Ovary (tissue), 9 donors: ENCODE measurements around the gene ARID5B. TPM values are rescaled to one million over a fixed set of nuclear protein-coding genes. Genes with fewer than 3 reads are reported as not detected.

Experiments used
- DNase-seq, 5 donors: peaks; one replicate each; pipeline ENCODE4 v3.0.0-alpha.2; 2019 to 2020
- H3K27ac ChIP-seq, 2 donors: fragments of 200-600 bp; one replicate each; pipeline versions ENCODE4 v1.5.1 to v1.8.0; 2019 to 2022
- H3K27me3 ChIP-seq: fragments of 200-600 bp; one replicate; pipeline ENCODE4 v1.8.0; 2022
- H3K36me3 ChIP-seq: fragments of 200-600 bp; sonication (generic); one replicate; pipeline ENCODE4 v1.5.1; 2019
- H3K4me1 ChIP-seq: one replicate; pipeline ENCODE4 v1.8.1; 2013; ENCODE audit warnings: mild to moderate bottlenecking, moderate library complexity; ENCODE audit not compliant: insufficient read depth
- H3K4me3 ChIP-seq: fragments of 200-600 bp; sonication (generic); one replicate; pipeline ENCODE4 v1.5.1; 2017
- H3K9me3 ChIP-seq, 2 donors: fragments of 200-600 bp in 1 of 2; sonication (generic) in 1 of 2; one replicate each; pipeline versions ENCODE4 v1.5.1 to v1.8.1; 2013 to 2019; ENCODE audit warnings: mild to moderate bottlenecking in 1 of 2, moderate library complexity in 1 of 2
- EP300 ChIP-seq: sonication (generic); formaldehyde crosslinking; IDR thresholded peaks from one replicate; pipeline ENCODE4 v1.6.1; 2017; ENCODE audit warnings: antibody characterized with exemption
- POLR2A ChIP-seq: fragments of 450-650 bp; IDR thresholded peaks from one replicate; pipeline ENCODE4 v1.6.1; 2017; ENCODE audit warnings: antibody characterized with exemption, mild to moderate bottlenecking, moderate library complexity
- WGBS, 3 donors: extraction: QIAGEN DNeasy Blood & Tissue Kit in 1 of 3; methylation state at CpG; one replicate each; pipeline versions ENCODE4 v1.1.5 to v1.1.7; 2013 to 2017; 5-methylcytosine and 5-hydroxymethylcytosine counted together
- intact Hi-C, 4 donors: fragments of 100-400 bp; cut with DNase I; formaldehyde crosslinking; loops; one replicate each; pipeline versions ENCODE4 v1.11.0 to v1.15.1; 2022 to 2023
- polyA plus RNA-seq, 2 donors: library from polyadenylated mRNA; stranded (reverse); fragments of 200-250 nt in 1 of 2; fragments of 350-450 nt in 1 of 2; fragmentation: Illumina TruSeq in 1 of 2; extraction: RNeasy Lipid Tissue Mini Kit (QIAGEN cat#74804) in 1 of 2; gene quantifications; one replicate each; pipeline ENCODE4 v1.2.3, GENCODE V29; 2013 to 2014
- total RNA-seq, 7 donors: library from RNA; depleted of rRNA in 2 of 7; stranded (reverse); fragments of >200 nt in 2 of 7; fragmentation: NEBNext Ultra II Directional in 3 of 7; extraction: Animal tissue kit (Norgen Biotek cat#: 25700) in 3 of 7; gene quantifications; one replicate each; pipeline versions ENCODE4 v1.1.0 to v1.2.4, GENCODE V29; 2016 to 2023
- TF ChIP-seq, protein P1 (sequence below), 3 donors: fragments of 450-650 bp in 2 of 3; fragments of 200-600 bp in 1 of 3; IDR thresholded peaks; one replicate each; pipeline versions ENCODE4 v1.5.1 to v1.8.0; 2016 to 2022; ENCODE audit warnings: antibody characterized with exemption in 3 of 3, mild to moderate bottlenecking in 1 of 3
- donor health status: DM: no; HTN: no; CAD: no; lungs with moderate emphysema.
- donor health status: DM: no; HTN: no; CAD: no.
- donor health status: Bipolar disorder and iron deficiency.
- donor health status: DM: yes; HTN: yes; CAD: no.
- donor health status: DM: no; HTN: no; CAD: no.
- donor health status: DM: yes; HTN: yes; CAD: no.

Gene ARID5B
- total and polyA plus RNA-seq, 9 donors = 18.3 to 61.8 (median 28.3) TPM

DNA sequence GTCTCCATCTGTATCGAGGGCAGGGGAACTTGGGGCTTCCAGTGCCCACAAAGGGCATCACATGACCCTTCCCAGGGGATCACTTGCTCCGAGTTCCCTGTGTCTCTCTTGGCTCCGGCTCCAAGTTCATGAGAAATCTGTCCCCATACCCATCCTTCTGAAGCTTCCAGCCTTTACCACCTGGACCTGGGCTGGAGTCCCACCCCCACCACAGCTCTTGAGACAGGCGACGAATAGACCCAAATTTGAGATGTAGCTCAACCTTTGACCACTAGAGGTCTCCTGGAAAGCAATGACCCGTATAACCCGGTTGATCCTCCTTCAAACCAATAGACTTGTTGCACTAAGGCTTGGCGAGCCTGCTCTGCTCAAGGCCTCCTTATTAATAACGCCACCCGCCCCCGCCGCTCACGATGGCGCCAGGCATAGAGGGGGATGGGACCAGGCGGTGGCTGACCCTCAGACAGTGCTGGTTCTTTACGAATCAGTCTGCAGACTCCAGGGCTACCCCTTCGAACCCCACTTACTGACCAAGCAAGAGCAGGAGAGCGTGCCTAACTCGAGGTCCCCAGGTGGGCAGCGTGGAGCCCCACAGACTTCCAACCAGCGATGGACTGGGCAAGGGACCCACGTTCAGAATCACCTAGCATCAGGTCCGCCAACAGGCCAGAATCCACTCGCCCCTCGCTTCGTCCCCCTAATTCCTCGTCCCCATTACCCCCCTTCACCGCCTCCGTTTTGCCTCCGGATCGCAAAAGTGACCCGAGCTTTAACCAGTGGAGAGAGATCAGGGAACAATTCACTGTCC, 4.4 kb upstream of the ARID5B start:
- TF ChIP-seq, protein P1, sequence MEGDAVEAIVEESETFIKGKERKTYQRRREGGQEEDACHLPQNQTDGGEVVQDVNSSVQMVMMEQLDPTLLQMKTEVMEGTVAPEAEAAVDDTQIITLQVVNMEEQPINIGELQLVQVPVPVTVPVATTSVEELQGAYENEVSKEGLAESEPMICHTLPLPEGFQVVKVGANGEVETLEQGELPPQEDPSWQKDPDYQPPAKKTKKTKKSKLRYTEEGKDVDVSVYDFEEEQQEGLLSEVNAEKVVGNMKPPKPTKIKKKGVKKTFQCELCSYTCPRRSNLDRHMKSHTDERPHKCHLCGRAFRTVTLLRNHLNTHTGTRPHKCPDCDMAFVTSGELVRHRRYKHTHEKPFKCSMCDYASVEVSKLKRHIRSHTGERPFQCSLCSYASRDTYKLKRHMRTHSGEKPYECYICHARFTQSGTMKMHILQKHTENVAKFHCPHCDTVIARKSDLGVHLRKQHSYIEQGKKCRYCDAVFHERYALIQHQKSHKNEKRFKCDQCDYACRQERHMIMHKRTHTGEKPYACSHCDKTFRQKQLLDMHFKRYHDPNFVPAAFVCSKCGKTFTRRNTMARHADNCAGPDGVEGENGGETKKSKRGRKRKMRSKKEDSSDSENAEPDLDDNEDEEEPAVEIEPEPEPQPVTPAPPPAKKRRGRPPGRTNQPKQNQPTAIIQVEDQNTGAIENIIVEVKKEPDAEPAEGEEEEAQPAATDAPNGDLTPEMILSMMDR (IDR thresholded peaks at IDR 0.05) = peak in 2 of 3 donors; percentile 40 to 46
- TF ChIP-seq EP300 = no peak

DNA sequence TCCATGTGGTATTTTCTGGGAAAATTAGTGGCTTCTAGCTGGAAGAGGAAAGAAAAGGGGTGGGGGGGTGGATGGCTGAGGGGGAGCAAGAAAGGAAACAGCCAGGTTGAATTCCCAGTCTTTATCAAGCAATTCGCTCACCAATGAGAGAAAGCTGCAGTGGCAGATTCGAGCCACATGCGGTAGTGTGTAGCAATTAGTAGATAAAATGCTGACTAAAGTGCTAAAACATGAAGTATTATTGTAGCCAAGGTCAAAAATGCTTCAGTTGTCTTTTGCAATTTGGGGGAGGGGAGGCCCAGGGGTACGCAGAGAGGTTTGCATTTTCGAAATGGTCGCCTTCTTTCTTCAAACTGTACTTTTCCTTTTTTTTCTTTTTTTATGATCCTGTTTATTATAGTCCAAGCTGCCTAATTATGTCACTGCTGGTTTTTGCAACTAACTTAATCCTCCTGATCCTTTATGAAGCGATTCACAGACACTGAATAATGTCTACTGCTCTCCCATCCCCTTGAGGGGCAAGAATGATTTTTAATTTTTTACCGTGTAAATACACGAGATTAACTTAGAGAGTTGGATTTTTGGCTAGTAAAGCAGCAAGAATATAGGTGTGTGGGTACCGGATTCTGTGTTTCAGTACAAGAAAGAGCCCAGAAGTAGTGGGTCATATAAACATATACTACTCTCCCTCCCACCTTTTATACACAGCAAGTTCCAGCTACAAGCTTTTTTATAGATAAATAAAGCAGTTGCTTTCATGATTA, 3.6 kb upstream of the ARID5B start:
- TF ChIP-seq, protein P1 (IDR thresholded peaks at IDR 0.05) = peak; percentile 34 to 58 (median 51)
- no peak for TF ChIP-seq POLR2A
- 14 to 19% (median 16%) methylated on average over 10 of the region's 10 CpGs for WGBS, 3 donors
- Histone ChIP-seq H3K9me3 (no peaks in the 10 kb centered on the region), H3K36me3 (no peaks in the 10 kb centered on the region), H3K27ac (peak overlapping the region in 1 of 2 donors; percentile 26), H3K4me1 (peaks cover 9% of the 10 kb centered on the region), H3K4me3 (peak overlapping the region; percentile 30), H3K27me3 (no peaks in the 10 kb centered on the region)
- DNase-seq = peak; percentile 34 to 65 (median 52)
- intact Hi-C loops = no loop called here

More for the DNA sequence above, 4.4 kb upstream of the ARID5B start:
- Histone ChIP-seq H3K4me1 (peaks cover 9% of the 10 kb centered on the region), H3K27ac (peak overlapping the region in 1 of 2 donors; percentile 26), H3K36me3 (no peaks in the 10 kb centered on the region), H3K4me3 (peak overlapping the region; percentile 30), H3K9me3 (no peaks in the 10 kb centered on the region), H3K27me3 (no peaks in the 10 kb centered on the region)
- WGBS, 3 donors = 24 to 34% (median 27%) methylated on average over 32 of the region's 32 CpGs
- intact Hi-C loops = no loop called here
- DNase-seq = peak; percentile 20 to 68 (median 49)

DNA sequence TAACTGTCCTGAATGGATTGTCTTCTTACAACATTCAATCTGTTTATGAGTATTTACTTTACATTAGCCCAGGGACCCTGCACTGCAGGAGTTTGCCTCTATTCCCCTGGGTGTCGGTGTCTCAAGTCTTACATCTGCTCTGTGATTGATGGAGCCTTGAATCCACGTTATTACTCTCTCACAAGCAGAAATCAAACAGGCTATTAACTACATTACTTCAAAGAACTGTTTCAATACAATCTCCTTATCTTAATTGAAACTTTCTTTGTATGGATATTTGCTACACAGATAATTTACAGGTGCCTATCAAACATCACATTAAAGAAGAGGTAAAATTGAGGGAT, 3.1 kb upstream of the ARID5B start:
- DNase-seq = no peak
- Histone ChIP-seq H3K9me3 (no peaks in the 10 kb centered on the region), H3K27me3 (no peaks in the 10 kb centered on the region), H3K36me3 (no peaks in the 10 kb centered on the region), H3K27ac (no peak overlapping the region), H3K4me3 (no peak overlapping the region), H3K4me1 (peaks cover 9% of the 10 kb centered on the region)
- TF ChIP-seq EP300 (no peak), POLR2A (no peak)
- TF ChIP-seq, protein P1 (IDR thresholded peaks at IDR 0.05) = no peak
- intact Hi-C loops = no loop called here
- WGBS, 3 donors = 48 to 58% (median 49%) methylated on average over 2 of the region's 2 CpGs

DNA sequence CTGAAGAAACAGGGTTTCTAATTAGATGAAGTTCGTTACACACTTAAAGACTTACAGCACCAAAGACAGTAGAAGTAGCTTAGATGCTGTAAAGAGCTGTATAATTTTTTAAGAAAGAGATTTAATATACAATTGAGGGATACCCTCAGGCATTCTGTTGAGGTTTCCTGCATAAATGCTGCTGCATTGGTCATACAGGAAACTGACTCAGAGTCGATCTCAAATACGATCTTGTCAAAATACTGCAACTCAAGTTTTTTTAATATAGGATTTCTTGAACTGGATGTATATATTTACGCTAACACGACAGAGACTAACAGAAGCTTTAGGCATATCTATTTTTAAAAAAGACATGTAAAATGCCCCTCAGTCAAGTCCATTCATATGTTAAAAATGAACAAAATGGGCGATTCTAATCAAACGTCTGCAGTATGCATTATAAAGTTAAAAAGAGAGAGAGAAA, 2.4 kb upstream of the ARID5B start:
- Histone ChIP-seq H3K4me3 (no peak overlapping the region), H3K27ac (no peak overlapping the region), H3K4me1 (peaks cover 9% of the 10 kb centered on the region), H3K9me3 (no peaks in the 10 kb centered on the region), H3K36me3 (no peaks in the 10 kb centered on the region), H3K27me3 (no peaks in the 10 kb centered on the region)
- DNase-seq = no peak
- intact Hi-C loops = no loop called here
- WGBS, 3 donors = 77 to 80% (median 79%) methylated on average over 7 of the region's 7 CpGs
- TF ChIP-seq, protein P1 (IDR thresholded peaks at IDR 0.05) = no peak
- TF ChIP-seq POLR2A (no peak), EP300 (no peak)
